ENCODE data around the gene KCP. TPM values are rescaled to one million over a fixed set of nuclear protein-coding genes. Genes with fewer than 3 reads are reported as not detected.
"Not testable (repeated sequence)": the region's sequence is repeated elsewhere in the genome, so short reads cannot be mapped to it uniquely, and the experiment has no call there.

The KCP gene
- polyA plus RNA-seq, 1 donor: 1.3 TPM

DNA sequence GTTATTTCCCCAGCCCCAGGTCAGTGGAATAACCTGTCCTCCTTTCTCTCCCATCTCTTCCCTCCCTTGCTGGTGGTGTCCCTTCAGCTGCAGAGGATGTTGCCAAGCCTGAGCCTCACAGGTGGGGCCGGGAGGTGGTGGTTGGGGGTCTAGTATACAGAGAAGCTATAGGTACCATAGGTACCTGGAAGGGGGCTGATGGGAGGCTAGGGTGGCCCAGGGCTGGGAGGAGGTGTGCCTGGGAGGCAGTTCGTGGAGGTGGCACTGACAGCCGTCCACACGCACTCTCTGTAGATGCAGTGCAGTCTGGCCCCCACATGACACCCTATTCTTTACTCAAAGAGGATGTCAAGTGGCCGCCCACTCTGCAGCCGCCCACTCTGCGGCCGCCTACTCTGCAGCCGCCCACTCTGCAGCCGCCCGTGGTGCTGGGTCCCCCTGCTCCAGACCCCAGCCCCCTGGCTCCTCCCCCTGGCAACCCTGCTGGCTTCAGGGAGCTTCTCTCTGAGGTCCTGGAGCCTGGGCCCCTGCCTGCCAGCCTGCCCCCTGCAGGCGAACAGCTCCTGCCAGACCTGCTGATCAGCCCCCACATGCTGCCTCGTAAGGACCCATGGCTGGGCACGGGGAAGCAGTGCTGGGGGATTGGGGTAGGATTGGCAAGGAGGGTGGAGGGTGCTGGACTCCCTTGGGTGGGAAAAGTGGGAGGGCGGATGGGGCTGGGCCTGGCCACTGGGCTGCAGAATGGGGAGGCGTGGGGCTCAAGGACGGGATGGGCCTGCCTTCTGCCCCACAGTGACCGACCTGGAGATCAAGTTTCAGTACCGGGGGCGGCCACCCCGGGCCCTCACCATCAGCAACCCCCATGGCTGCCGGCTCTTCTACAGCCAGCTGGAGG, 36.7 kb upstream of the KCP start:
- Histone ChIP-seq H3K27ac (ENCODE audit: low read length) (no peak overlapping the region), H3K27me3 (ENCODE audit: control insufficient read depth, insufficient read depth, low read length) (no peaks in the 10 kb centered on the region), H3K4me1 (ENCODE audit: control insufficient read depth, insufficient read depth, low read length) (no peaks in the 10 kb centered on the region), H3K36me3 (ENCODE audit: control insufficient read depth, insufficient read depth, low read length) (peaks cover 9% of the 10 kb centered on the region), H3K4me3 (ENCODE audit: low read length) (no peak overlapping the region), H3K9me3 (ENCODE audit: control insufficient read depth, low read depth, low read length) (no peaks in the 10 kb centered on the region)
- DNase-seq: no peak
- WGBS (ENCODE audit: insufficient coverage, low lambda C conversion rate): no CpG with 5 or more reads among the region's 22 CpGs

DNA sequence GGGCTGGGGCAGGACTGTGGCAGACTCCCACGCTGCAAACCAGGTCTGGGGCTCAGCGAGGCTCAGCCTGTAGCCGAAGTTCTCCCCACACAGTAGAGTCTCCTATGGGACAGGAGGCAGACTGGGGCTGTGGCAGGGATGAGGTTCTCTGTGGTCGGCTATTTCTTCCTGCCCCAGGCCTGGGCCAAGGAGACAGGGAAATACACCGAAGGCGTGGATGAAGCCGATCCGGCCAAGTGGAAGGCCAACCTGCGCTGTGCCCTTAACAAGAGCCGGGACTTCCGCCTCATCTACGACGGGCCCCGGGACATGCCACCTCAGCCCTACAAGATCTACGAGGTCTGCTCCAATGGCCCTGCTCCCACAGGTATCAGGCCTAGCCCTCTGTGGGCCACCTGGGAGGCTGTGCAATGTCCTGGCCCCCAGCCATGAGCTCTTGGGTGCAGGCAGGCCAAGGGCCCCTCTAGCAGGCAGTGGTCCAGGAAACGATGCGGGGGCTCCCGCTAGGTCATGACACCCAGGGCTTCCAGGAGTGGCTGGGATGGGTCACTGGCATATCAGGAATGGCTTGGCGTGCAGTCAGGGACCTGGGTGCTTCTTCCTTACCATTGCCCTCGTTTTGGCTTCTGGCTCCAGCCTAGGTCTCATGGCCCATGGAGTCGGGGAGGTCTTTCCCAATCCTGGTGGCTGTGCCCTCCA, 35.3 kb upstream of the KCP start:
- Histone ChIP-seq H3K4me3 (ENCODE audit: low read length) (no peak overlapping the region), H3K9me3 (ENCODE audit: control insufficient read depth, low read depth, low read length) (no peaks in the 10 kb centered on the region), H3K27ac (ENCODE audit: low read length) (no peak overlapping the region), H3K36me3 (ENCODE audit: control insufficient read depth, insufficient read depth, low read length) (no peaks in the 10 kb centered on the region), H3K27me3 (ENCODE audit: control insufficient read depth, insufficient read depth, low read length) (no peaks in the 10 kb centered on the region), H3K4me1 (ENCODE audit: control insufficient read depth, insufficient read depth, low read length) (no peaks in the 10 kb centered on the region)
- no CpG with 5 or more reads among the region's 21 CpGs for WGBS (ENCODE audit: insufficient coverage, low lambda C conversion rate)
- no peak for DNase-seq

DNA sequence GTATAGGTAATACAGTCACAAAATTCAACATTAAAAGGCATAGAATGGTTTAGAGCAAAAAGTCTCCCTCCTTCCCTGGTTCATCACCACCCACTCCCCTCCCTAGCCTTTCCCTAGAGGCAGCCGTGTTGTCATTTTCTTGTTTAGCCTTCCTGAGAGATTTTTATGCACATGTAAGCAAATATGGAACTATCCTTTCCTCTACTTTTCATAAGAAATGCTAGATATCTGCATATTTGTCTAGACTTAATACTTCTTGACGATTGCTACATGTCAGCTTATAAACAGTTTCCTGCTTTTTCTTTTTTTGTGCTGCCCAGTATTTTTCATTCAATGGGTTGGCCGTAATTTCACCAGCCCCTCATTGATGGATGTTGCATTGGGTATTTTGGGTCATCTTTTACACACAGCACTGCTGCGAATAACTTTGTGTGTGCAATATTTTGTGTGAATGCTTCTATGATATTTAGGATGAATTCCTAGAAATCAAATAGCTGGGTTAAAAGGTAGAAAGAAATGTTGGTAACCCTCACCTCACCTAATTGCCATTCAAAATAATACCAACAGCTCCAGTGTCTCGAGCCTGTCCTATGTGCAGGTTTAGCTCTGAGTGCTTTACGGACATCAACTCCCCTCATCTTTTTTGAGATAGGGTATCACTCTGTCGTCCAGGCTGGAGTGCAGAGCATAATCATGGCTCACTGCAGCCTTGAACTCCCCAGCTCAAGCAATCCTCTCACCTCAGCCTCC, 34.2 kb upstream of the KCP start:
- Histone ChIP-seq H3K4me1 (ENCODE audit: control insufficient read depth, insufficient read depth, low read length) (no peaks in the 10 kb centered on the region), H3K9me3 (ENCODE audit: control insufficient read depth, low read depth, low read length) (no peaks in the 10 kb centered on the region), H3K27me3 (ENCODE audit: control insufficient read depth, insufficient read depth, low read length) (peaks cover under 1% of the 10 kb centered on the region), H3K4me3 (ENCODE audit: low read length) (no peak overlapping the region), H3K36me3 (ENCODE audit: control insufficient read depth, insufficient read depth, low read length) (no peaks in the 10 kb centered on the region), H3K27ac (ENCODE audit: low read length) (no peak overlapping the region)
- 65% methylated on average over 3 of the region's 7 CpGs for WGBS (ENCODE audit: insufficient coverage, low lambda C conversion rate)
- no peak for DNase-seq

DNA sequence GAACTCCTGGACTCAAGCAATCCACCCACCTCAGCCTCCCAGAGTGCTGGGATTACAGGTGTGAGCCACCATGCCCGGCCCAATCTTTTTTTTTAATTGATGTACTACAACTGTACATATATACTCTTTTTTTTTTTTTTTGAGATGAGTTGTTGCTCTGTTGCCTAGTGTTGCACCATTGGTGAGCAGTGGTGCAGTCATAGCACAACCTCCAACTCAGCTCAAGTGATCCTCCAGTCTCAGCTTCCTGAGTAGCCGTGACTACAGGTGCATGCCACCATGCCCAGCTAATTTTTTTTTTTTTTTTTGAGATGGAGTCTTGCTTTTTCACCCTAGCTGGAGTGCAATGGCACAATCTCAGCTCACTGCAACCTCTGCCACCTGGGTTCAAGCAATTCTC, 32.7 kb upstream of the KCP start:
- H3K9me3 ChIP-seq (ENCODE audit: control insufficient read depth, low read depth, low read length); H3K27ac ChIP-seq (ENCODE audit: low read length); H3K4me3 ChIP-seq (ENCODE audit: low read length); H3K36me3 ChIP-seq (ENCODE audit: control insufficient read depth, insufficient read depth, low read length); DNase-seq; H3K4me1 ChIP-seq (ENCODE audit: control insufficient read depth, insufficient read depth, low read length): not testable (repeated sequence)
- WGBS (ENCODE audit: insufficient coverage, low lambda C conversion rate): no CpG with 5 or more reads among the region's 2 CpGs
- peaks cover 13% of the 10 kb centered on the region for H3K27me3 ChIP-seq (ENCODE audit: control insufficient read depth, insufficient read depth, low read length)

DNA sequence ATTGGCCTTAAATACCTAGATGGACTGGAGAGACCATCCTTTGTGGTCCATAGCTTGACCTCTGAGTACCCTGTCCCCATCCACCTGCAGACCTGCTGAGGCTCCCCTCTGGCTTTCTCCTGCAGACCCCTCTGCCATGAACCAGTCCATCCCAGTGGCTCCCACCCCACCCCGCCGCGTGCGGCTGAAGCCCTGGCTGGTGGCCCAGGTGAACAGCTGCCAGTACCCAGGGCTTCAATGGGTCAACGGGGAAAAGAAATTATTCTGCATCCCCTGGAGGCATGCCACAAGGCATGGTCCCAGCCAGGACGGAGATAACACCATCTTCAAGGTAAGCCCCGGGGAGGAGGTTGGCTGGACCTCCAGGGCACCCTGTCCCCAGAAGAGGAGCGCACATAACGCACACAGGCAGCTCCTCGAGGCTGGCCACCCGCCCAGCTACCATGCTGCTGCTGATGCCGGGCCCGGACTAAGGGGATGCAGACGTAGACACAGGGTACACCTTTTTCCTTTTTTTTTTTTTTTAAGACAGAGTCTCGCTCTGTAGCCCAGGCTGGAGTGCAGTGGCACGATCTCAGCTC, 31.5 kb upstream of the KCP start:
- DNase-seq: no peak
- no CpG with 5 or more reads among the region's 16 CpGs for WGBS (ENCODE audit: insufficient coverage, low lambda C conversion rate)

DNA sequence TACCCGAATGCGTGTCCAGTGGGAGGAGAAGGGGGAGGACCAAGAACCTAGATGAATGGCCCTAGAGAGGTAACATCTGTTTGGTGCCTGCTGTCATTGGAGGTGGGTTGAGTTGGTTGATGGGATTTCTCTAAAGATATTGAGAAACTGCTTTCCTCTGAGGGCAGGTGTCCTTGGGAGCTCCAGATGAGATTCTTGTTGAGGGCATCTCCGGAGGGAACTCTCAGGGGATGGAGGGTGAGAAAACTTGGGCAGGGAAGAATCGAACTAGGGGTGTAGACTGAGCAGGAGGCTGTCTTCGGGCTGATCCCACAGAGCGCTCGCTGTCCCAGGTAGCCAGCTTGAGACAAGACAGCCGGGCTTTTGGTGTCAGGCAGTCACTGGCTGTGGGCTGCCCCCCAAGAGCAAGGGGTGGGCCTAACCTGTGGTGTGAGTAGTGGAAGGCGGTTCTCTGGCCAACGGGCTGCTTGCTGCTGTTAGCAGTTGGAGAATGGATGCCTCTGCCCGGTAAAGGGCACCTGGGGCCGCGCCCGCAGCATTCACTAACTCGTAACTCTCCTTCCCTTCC, 30.9 kb upstream of the KCP start:
- peaks cover 7% of the 10 kb centered on the region for H3K4me1 ChIP-seq (ENCODE audit: control insufficient read depth, insufficient read depth, low read length)
- H3K27me3 ChIP-seq (ENCODE audit: control insufficient read depth, insufficient read depth, low read length): peaks cover 20% of the 10 kb centered on the region
- no peak for DNase-seq
- WGBS (ENCODE audit: insufficient coverage, low lambda C conversion rate): 80% methylated on average over 2 of the region's 15 CpGs
- no peak overlapping the region for H3K27ac ChIP-seq (ENCODE audit: low read length)
- H3K9me3 ChIP-seq (ENCODE audit: control insufficient read depth, low read depth, low read length): no peaks in the 10 kb centered on the region
- no peaks in the 10 kb centered on the region for H3K36me3 ChIP-seq (ENCODE audit: control insufficient read depth, insufficient read depth, low read length)
- no peak overlapping the region for H3K4me3 ChIP-seq (ENCODE audit: low read length)

More for the DNA sequence above, 31.5 kb upstream of the KCP start:
- no peaks in the 10 kb centered on the region for H3K9me3 ChIP-seq (ENCODE audit: control insufficient read depth, low read depth, low read length)
- H3K27ac ChIP-seq (ENCODE audit: low read length): no peak overlapping the region
- no peak overlapping the region for H3K4me3 ChIP-seq (ENCODE audit: low read length)
- H3K27me3 ChIP-seq (ENCODE audit: control insufficient read depth, insufficient read depth, low read length): peaks cover 20% of the 10 kb centered on the region
- H3K4me1 ChIP-seq (ENCODE audit: control insufficient read depth, insufficient read depth, low read length): peaks cover under 1% of the 10 kb centered on the region
- H3K36me3 ChIP-seq (ENCODE audit: control insufficient read depth, insufficient read depth, low read length): no peaks in the 10 kb centered on the region

DNA sequence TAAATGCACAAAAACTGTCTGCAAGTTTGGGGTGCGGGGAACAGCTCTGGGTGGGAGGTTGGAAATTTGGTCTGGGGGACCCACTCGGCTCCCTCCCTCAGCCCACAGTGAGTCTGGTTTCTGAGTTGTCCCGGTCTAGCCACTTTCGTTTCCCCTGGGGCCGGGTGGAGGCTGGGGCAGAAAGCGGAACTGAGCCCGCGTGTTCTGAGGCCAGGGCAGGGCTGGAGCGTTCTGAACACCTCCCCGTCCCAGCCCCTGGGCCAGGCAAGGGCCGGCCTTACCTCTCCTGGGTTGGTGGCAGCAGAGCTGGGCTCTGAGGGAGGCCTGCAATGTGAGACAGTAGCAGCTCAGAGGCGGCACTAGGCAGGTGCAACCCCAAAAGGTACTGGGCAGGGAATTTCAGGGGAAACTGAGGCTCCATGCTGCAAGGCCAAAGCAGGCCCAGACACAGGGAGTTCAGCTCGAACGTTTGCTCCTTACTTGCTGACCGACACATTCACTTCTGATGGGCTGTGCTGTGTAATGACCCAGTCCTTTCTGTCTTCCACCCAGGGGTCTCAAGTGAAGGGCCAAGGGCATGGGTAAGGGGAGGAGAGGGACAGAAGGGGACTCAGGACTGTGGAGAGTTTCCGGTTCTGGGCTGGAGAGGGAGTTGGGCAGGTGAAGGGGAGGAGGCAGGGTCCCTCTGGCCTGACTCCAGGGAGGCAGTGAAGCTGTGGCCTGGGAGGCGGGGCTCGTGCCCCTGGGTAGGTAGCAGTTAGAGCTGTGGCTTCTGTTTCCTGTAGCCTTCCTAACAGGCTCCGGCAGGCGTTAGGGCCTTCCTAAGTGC, 30.2 kb upstream of the KCP start:
- no peak overlapping the region for H3K27ac ChIP-seq (ENCODE audit: low read length)
- peaks cover 13% of the 10 kb centered on the region for H3K4me1 ChIP-seq (ENCODE audit: control insufficient read depth, insufficient read depth, low read length)
- no peak for DNase-seq
- H3K36me3 ChIP-seq (ENCODE audit: control insufficient read depth, insufficient read depth, low read length): no peaks in the 10 kb centered on the region
- no peaks in the 10 kb centered on the region for H3K9me3 ChIP-seq (ENCODE audit: control insufficient read depth, low read depth, low read length)
- no CpG with 5 or more reads among the region's 20 CpGs for WGBS (ENCODE audit: insufficient coverage, low lambda C conversion rate)
- H3K27me3 ChIP-seq (ENCODE audit: control insufficient read depth, insufficient read depth, low read length): peaks cover 20% of the 10 kb centered on the region
- H3K4me3 ChIP-seq (ENCODE audit: low read length): no peak overlapping the region

DNA sequence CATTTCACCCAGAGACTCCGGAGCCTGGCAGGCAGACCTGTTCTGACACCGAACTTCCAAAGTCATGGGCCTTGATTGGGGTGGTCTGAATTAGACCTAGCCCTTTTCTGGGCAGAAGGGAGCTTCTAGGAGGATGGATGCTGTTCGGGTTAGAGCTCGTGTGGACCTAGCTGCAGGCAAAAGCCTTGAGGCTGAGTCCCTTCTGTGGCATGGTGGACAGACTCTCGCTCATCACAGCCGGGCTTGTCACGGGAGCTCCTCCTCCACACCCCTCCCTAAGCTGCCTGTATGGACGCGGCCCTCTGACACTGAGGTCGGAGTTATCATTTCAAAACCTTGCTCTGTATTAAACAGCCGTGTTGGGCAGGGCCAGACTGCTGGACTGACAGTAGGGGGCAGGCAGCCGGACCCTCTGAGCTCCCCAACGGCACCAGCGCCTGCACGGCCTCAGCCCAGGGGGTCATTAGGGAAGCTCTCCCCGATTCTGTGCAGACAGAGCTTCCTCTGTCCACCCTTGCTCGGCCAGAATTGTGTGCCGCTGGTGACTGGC, 29.4 kb upstream of the KCP start:
- no CpG with 5 or more reads among the region's 18 CpGs for WGBS (ENCODE audit: insufficient coverage, low lambda C conversion rate)
- Histone ChIP-seq H3K4me3 (ENCODE audit: low read length) (no peak overlapping the region), H3K4me1 (ENCODE audit: control insufficient read depth, insufficient read depth, low read length) (peaks cover 19% of the 10 kb centered on the region), H3K36me3 (ENCODE audit: control insufficient read depth, insufficient read depth, low read length) (no peaks in the 10 kb centered on the region), H3K27me3 (ENCODE audit: control insufficient read depth, insufficient read depth, low read length) (peaks cover 20% of the 10 kb centered on the region), H3K27ac (ENCODE audit: low read length) (no peak overlapping the region), H3K9me3 (ENCODE audit: control insufficient read depth, low read depth, low read length) (no peaks in the 10 kb centered on the region)
- DNase-seq: no peak

DNA sequence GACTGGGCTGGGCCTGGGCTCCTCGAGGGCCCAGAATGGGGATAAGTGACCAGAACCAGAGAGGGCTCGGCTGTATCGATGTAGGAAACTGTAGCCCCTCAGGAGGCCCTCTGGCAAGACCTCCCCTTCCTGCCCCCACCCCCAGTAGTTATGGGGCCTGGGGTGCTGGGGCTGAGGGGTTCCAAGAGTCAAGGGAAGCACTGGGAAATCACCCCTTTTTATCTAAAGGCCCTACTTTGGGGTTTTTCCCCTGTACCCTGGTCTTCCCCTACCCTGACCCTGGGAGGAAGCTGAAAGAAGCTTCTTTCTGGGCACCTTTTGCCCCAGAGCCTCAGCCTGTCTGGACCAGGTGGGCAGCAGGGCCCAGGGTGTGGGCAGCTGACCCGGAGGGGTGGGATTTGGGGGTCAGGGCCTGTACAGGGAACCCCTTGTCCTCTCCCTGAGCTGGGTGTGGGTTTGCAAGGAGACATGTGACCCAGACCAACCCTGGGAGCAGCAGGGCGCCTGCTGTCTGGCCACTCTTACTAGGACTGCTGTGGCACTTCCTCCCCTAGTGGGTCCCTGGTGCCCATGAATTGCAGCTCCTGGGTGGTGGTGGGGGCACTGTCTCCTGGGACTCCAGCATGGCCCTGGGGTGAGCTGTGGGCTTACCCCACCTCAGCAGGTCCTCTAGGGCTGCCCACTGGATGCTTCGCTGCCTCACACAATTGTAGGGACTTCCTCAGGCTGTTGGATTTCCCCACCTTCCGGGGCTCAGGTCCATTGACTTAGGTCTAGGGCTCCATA, 28.8 kb upstream of the KCP start:
- Histone ChIP-seq H3K27me3 (ENCODE audit: control insufficient read depth, insufficient read depth, low read length) (peaks cover 20% of the 10 kb centered on the region), H3K9me3 (ENCODE audit: control insufficient read depth, low read depth, low read length) (no peaks in the 10 kb centered on the region), H3K4me1 (ENCODE audit: control insufficient read depth, insufficient read depth, low read length) (peaks cover 19% of the 10 kb centered on the region), H3K4me3 (ENCODE audit: low read length) (no peak overlapping the region), H3K27ac (ENCODE audit: low read length) (no peak overlapping the region), H3K36me3 (ENCODE audit: control insufficient read depth, insufficient read depth, low read length) (no peaks in the 10 kb centered on the region)
- no CpG with 5 or more reads among the region's 7 CpGs for WGBS (ENCODE audit: insufficient coverage, low lambda C conversion rate)
- no peak for DNase-seq

Data from large intestine (tissue), 3 donors.